ENCODE measurements around the gene ARID4B.
"Not testable (repeated sequence)": the region's sequence is repeated elsewhere in the genome, so short reads cannot be mapped to it uniquely, and the experiment has no call there.

Gene ARID4B

GRCh38 chr1:235225299-235225698 lies 102.7 kb downstream of the ARID4B start:
- H3K4me3 ChIP-seq (ENCODE audit: low read length), result no peak overlapping the region
- peaks cover 24% of the 10 kb centered on the region for H3K36me3 ChIP-seq (replicated peaks; ENCODE audit: low read depth, low read length)
- no peak overlapping the region for H2AFZ ChIP-seq (ENCODE audit: low read depth, low read length)
- no peak for TF ChIP-seq EZH2phosphoT487 (IDR thresholded peaks at IDR 0.05; ENCODE audit: low read depth)
- TF ChIP-seq, protein P1, sequence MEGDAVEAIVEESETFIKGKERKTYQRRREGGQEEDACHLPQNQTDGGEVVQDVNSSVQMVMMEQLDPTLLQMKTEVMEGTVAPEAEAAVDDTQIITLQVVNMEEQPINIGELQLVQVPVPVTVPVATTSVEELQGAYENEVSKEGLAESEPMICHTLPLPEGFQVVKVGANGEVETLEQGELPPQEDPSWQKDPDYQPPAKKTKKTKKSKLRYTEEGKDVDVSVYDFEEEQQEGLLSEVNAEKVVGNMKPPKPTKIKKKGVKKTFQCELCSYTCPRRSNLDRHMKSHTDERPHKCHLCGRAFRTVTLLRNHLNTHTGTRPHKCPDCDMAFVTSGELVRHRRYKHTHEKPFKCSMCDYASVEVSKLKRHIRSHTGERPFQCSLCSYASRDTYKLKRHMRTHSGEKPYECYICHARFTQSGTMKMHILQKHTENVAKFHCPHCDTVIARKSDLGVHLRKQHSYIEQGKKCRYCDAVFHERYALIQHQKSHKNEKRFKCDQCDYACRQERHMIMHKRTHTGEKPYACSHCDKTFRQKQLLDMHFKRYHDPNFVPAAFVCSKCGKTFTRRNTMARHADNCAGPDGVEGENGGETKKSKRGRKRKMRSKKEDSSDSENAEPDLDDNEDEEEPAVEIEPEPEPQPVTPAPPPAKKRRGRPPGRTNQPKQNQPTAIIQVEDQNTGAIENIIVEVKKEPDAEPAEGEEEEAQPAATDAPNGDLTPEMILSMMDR (IDR thresholded peaks at IDR 0.05; ENCODE audit: low read depth, low read length), result no peak
- H3K4me1 ChIP-seq (ENCODE audit: low read length), result no peaks in the 10 kb centered on the region
- no peaks in the 10 kb centered on the region for H3K27me3 ChIP-seq (ENCODE audit: low read depth, low read length)
- no peak overlapping the region for H3K9ac ChIP-seq (ENCODE audit: low read length)
- no peaks in the 10 kb centered on the region for H3K9me3 ChIP-seq (ENCODE audit: insufficient read depth, low read length)
- no peaks in the 10 kb centered on the region for H4K20me1 ChIP-seq (ENCODE audit: insufficient read depth, low read length)
- H3K27ac ChIP-seq (ENCODE audit: low read length), result no peak overlapping the region
- no peaks in the 10 kb centered on the region for H3K79me2 ChIP-seq (ENCODE audit: low read length)
- H3K4me2 ChIP-seq (ENCODE audit: low read length), result no peak overlapping the region

- Histone ChIP-seq H3K36me3 (replicated peaks; ENCODE audit: low read depth, low read length) (peaks cover 24% of the 10 kb centered on the region), H3K27me3 (ENCODE audit: low read depth, low read length) (no peaks in the 10 kb centered on the region), H3K4me3 (ENCODE audit: low read length) (no peak overlapping the region), H3K9me3 (ENCODE audit: insufficient read depth, low read length) (no peaks in the 10 kb centered on the region), H4K20me1 (ENCODE audit: insufficient read depth, low read length) (no peaks in the 10 kb centered on the region), H3K27ac (ENCODE audit: low read length) (no peak overlapping the region), H3K9ac (ENCODE audit: low read length) (no peak overlapping the region), H3K79me2 (ENCODE audit: low read length) (no peaks in the 10 kb centered on the region), H2AFZ (ENCODE audit: low read depth, low read length) (no peak overlapping the region), H3K4me2 (ENCODE audit: low read length) (no peak overlapping the region), H3K4me1 (ENCODE audit: low read length) (no peaks in the 10 kb centered on the region)
- TF ChIP-seq, protein P1 (IDR thresholded peaks at IDR 0.05; ENCODE audit: low read depth, low read length), result no peak
- no peak for TF ChIP-seq EZH2phosphoT487 (IDR thresholded peaks at IDR 0.05; ENCODE audit: low read depth)
These were observed 106.2 kb downstream of the ARID4B start for GRCh38 chr1:235221653-235222375.

DNA sequence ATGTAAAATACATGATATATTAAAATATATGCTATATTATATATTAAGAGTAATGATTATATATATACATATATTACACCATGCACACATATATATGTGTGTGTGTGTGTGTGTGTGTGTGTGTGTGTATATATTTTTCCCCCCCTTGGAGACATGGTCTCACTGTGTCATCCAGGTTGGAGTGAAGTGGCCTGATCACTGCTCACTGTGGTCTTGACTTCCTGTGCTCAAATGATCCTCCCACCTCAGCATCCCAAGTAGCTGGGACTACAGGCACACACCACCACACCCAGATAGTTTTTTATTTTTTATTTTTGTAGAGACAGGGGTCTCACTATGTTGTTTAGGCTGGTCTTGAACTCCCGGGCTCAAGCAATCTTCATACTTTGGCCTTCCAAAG lies 112.5 kb downstream of the ARID4B start:
- H3K9ac ChIP-seq (ENCODE audit: low read length), result no peak overlapping the region
- H3K4me3 ChIP-seq (ENCODE audit: low read length), result no peak overlapping the region
- H3K9me3 ChIP-seq (ENCODE audit: insufficient read depth, low read length), result no peaks in the 10 kb centered on the region
- TF ChIP-seq, protein P1 (IDR thresholded peaks at IDR 0.05; ENCODE audit: low read depth, low read length), result no peak
- no peak for TF ChIP-seq EZH2phosphoT487 (IDR thresholded peaks at IDR 0.05; ENCODE audit: low read depth)
- H3K4me2 ChIP-seq (ENCODE audit: low read length), result no peak overlapping the region
- no peaks in the 10 kb centered on the region for H3K79me2 ChIP-seq (ENCODE audit: low read length)
- H4K20me1 ChIP-seq (ENCODE audit: insufficient read depth, low read length), result no peaks in the 10 kb centered on the region
- H3K27me3 ChIP-seq (ENCODE audit: low read depth, low read length), result no peaks in the 10 kb centered on the region
- no peak overlapping the region for H3K27ac ChIP-seq (ENCODE audit: low read length)
- H3K4me1 ChIP-seq (ENCODE audit: low read length), result peaks cover 9% of the 10 kb centered on the region
- peaks cover 15% of the 10 kb centered on the region for H3K36me3 ChIP-seq (replicated peaks; ENCODE audit: low read depth, low read length)
- no peak overlapping the region for H2AFZ ChIP-seq (ENCODE audit: low read depth, low read length)

GRCh38 chr1:235214962-235215361 lies 113.0 kb downstream of the ARID4B start:
- H4K20me1 ChIP-seq (ENCODE audit: insufficient read depth, low read length); H3K27ac ChIP-seq (ENCODE audit: low read length); H3K9me3 ChIP-seq (ENCODE audit: insufficient read depth, low read length); H3K4me1 ChIP-seq (ENCODE audit: low read length); H3K79me2 ChIP-seq (ENCODE audit: low read length); H3K27me3 ChIP-seq (ENCODE audit: low read depth, low read length); H3K9ac ChIP-seq (ENCODE audit: low read length); H3K4me2 ChIP-seq (ENCODE audit: low read length); H2AFZ ChIP-seq (ENCODE audit: low read depth, low read length); H3K4me3 ChIP-seq (ENCODE audit: low read length): not testable (repeated sequence)
- peaks cover 17% of the 10 kb centered on the region for H3K36me3 ChIP-seq (replicated peaks; ENCODE audit: low read depth, low read length)
